Peyer's patch (tissue), 4 donors: ENCODE results near the gene PRR19.

Experiments used
- CTCF ChIP-seq, 6 experiments: fragments of 450-650 bp in 4 of 6; fragments of 200-600 bp in 2 of 6; sonication (generic) in 1 of 6; IDR thresholded peaks; one replicate each; pipeline ENCODE4 v1.5.1; 2017 to 2019; ENCODE audit warnings: antibody characterized with exemption in 6 of 6, mild to moderate bottlenecking in 3 of 6, moderate library complexity in 1 of 6
- POLR2A ChIP-seq, 2 donors: fragments of 450-650 bp; IDR thresholded peaks; one replicate each; pipeline ENCODE4 v1.5.1; 2017; ENCODE audit warnings: antibody characterized with exemption in 2 of 2, mild to moderate bottlenecking in 2 of 2, moderate library complexity in 2 of 2

DNA sequence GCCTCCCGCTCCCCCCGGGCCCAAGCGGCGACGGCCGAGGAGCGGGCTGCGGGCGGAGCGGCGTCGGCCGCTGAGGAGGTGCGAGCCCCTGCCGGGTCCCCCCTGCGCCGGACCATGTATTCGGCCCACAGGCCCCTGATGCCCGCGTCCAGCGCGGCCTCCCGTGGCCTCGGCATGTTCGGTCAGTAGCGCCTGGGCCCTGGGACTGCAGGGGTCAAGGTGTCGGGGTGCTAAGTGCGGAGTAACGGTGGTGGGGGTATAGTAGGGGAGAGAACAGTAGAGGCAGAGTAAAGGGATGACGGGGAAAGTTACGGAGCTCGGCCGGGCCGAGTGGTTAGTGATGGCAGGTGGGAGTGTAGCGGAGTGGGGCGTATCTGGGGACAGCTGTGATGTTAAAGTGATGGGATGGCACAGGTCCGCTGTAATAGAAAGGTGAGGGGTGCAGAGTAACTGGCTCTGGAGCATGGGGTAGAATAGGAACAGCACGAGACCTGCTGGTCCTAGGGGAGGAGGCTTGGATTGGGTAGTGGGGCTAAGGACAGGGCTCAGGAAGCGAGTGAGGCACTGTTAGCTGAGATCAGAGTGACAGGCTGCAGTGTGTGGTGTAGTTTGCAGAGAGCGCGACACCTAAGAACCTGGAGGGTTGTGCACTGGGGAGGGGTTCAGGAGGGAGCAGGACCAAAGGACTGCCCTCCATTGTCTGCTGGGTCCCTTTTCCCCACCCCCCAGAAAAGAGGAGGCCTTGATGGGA, 17.2 kb upstream of the PRR19 start:
- TF ChIP-seq CTCF (IDR thresholded peaks at IDR 0.05) (no peak), POLR2A (IDR thresholded peaks at IDR 0.05) (no peak)
